ENCODE data around the gene TUBGCP5. TPM values are rescaled to one million over a fixed set of nuclear protein-coding genes. Genes with fewer than 3 reads are reported as not detected.
"Not testable (repeated sequence)": the region's sequence is repeated elsewhere in the genome, so short reads cannot be mapped to it uniquely, and the experiment has no call there.

The TUBGCP5 gene
- total RNA-seq, 6 donors from 2014 or later: 7.1 to 24.5 (median 17.7) TPM

DNA sequence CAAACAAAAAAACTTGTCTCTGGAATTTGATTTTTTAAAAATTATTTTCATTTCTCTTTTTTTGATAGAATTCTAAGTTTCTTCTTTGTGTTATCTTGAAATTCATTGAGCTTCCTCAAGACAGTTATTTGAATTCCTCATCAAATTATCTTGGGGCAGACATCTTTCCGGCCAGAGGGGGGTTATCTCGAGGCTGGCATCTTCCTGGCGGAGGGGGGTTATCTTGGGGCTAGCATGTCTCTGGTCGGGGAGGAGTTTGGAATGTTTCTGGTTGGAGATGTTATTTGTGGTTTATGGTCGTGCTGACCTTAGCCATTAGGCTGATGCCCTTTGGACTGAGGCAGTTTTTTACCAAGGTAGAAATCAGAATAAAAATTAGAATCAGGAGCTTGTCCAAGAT is 15.9 kb upstream of the TUBGCP5 start:
- Histone ChIP-seq H3K27ac (no peak overlapping the region), H3K27me3 (no peaks in the 10 kb centered on the region), H3K9me3 (no peaks in the 10 kb centered on the region), H3K36me3 (no peaks in the 10 kb centered on the region), H3K4me3 (no peak overlapping the region), H3K4me1 (no peaks in the 10 kb centered on the region)
- WGBS, 2 donors: 80 to 84% methylated on average over 5 of the region's 5 CpGs
- no peak for TF ChIP-seq EP300 (IDR thresholded peaks at IDR 0.05)
- no peak for TF ChIP-seq POLR2A (IDR thresholded peaks at IDR 0.05)
- TF ChIP-seq POLR2AphosphoS5 (IDR thresholded peaks at IDR 0.05): no peak
- TF ChIP-seq, protein P1, sequence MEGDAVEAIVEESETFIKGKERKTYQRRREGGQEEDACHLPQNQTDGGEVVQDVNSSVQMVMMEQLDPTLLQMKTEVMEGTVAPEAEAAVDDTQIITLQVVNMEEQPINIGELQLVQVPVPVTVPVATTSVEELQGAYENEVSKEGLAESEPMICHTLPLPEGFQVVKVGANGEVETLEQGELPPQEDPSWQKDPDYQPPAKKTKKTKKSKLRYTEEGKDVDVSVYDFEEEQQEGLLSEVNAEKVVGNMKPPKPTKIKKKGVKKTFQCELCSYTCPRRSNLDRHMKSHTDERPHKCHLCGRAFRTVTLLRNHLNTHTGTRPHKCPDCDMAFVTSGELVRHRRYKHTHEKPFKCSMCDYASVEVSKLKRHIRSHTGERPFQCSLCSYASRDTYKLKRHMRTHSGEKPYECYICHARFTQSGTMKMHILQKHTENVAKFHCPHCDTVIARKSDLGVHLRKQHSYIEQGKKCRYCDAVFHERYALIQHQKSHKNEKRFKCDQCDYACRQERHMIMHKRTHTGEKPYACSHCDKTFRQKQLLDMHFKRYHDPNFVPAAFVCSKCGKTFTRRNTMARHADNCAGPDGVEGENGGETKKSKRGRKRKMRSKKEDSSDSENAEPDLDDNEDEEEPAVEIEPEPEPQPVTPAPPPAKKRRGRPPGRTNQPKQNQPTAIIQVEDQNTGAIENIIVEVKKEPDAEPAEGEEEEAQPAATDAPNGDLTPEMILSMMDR (IDR thresholded peaks at IDR 0.05): no peak
- ATAC-seq (ENCODE audit: low FRiP score in 2 of 2): no peak
- no peak for DNase-seq

- H3K27me3 ChIP-seq: no peaks in the 10 kb centered on the region
- no peaks in the 10 kb centered on the region for H3K36me3 ChIP-seq
- TF ChIP-seq POLR2A (IDR thresholded peaks at IDR 0.05) (no peak), POLR2AphosphoS5 (IDR thresholded peaks at IDR 0.05) (no peak), EP300 (IDR thresholded peaks at IDR 0.05) (no peak)
- TF ChIP-seq, protein P1 (IDR thresholded peaks at IDR 0.05): no peak
- H3K27ac ChIP-seq: no peak overlapping the region
- no peak for ATAC-seq (ENCODE audit: low FRiP score in 2 of 2)
- WGBS, 2 donors: 72 to 85% methylated on average over 2 of the region's 2 CpGs
- no peak overlapping the region for H3K4me3 ChIP-seq
- no peaks in the 10 kb centered on the region for H3K4me1 ChIP-seq
- no peak for DNase-seq
- no peaks in the 10 kb centered on the region for H3K9me3 ChIP-seq
Measured at GRCh38 chr15:23052522-23052921, 13.2 kb upstream of the TUBGCP5 start.

DNA sequence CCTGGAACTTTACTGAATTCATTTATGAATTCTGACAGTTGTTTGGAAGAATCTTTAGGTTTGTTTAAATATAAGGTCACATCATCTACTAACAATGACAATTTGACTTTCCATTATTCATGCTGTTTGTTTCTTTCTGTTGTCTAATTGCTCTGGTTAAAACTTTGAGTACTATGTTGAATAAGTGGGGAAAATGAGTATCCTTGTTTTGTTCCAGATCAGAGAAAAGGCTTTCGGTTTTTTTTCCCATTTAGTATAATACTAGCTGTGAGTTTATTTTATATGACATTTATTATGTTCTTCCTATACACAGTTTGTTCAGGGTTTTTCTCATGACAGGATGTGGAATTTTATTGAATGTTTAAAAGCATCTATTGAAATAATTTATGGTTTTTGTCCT is 11.3 kb upstream of the TUBGCP5 start:
- Histone ChIP-seq H3K27me3 (no peaks in the 10 kb centered on the region), H3K4me1 (no peaks in the 10 kb centered on the region), H3K4me3 (no peak overlapping the region), H3K27ac (no peak overlapping the region), H3K36me3 (no peaks in the 10 kb centered on the region), H3K9me3 (no peaks in the 10 kb centered on the region)
- no peak for TF ChIP-seq POLR2A (IDR thresholded peaks at IDR 0.05)
- no peak for TF ChIP-seq EP300 (IDR thresholded peaks at IDR 0.05)
- TF ChIP-seq POLR2AphosphoS5 (IDR thresholded peaks at IDR 0.05): no peak
- TF ChIP-seq, protein P1 (IDR thresholded peaks at IDR 0.05): no peak
- WGBS, 2 donors: 56 to 78% methylated on average over 1 of the region's 1 CpG
- ATAC-seq (ENCODE audit: low FRiP score in 2 of 2) (no peak), DNase-seq (no peak)

DNA sequence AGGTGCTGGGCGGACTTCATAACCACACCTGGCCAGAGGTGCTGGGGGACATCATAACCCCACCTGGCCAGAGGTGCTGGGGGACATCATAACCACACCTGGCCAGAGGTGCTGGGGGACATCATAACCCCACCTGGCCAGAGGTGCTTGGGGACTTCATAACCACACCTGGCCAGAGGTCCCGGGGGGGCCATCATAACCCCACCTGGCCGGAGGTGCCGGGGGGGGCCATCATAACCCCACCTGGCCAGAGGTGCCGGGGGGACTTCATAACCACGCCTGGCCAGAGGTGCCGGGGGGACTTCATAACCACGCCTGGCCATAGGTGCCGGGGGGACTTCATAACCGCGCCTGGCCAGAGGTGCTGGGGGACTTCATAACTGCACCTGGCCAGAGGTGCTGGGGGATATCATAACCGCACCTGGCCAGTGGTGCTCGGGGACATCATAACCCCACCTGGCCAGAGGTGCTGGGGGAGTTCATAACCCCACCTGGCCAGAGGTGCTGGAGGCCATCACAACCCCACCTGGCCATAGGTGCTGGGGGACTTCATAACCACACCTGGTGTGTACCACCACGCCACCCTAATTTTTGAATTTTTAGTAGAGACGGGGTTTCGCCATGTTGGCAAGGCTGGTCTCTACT is 10.7 kb upstream of the TUBGCP5 start:
- Histone ChIP-seq H3K36me3 (no peaks in the 10 kb centered on the region), H3K9me3 (no peaks in the 10 kb centered on the region), H3K27me3 (no peaks in the 10 kb centered on the region), H3K4me3 (no peak overlapping the region), H3K4me1 (no peaks in the 10 kb centered on the region), H3K27ac (no peak overlapping the region)
- DNase-seq (peak in 1 of 2 donors; percentile 66), ATAC-seq (ENCODE audit: low FRiP score in 2 of 2) (no peak)
- TF ChIP-seq EP300 (IDR thresholded peaks at IDR 0.05) (no peak), POLR2AphosphoS5 (IDR thresholded peaks at IDR 0.05) (no peak), POLR2A (IDR thresholded peaks at IDR 0.05) (no peak)
- TF ChIP-seq, protein P1 (IDR thresholded peaks at IDR 0.05): no peak
- 84 to 100% methylated on average over 5 to 16 of the region's 16 CpGs for WGBS, 2 donors

DNA sequence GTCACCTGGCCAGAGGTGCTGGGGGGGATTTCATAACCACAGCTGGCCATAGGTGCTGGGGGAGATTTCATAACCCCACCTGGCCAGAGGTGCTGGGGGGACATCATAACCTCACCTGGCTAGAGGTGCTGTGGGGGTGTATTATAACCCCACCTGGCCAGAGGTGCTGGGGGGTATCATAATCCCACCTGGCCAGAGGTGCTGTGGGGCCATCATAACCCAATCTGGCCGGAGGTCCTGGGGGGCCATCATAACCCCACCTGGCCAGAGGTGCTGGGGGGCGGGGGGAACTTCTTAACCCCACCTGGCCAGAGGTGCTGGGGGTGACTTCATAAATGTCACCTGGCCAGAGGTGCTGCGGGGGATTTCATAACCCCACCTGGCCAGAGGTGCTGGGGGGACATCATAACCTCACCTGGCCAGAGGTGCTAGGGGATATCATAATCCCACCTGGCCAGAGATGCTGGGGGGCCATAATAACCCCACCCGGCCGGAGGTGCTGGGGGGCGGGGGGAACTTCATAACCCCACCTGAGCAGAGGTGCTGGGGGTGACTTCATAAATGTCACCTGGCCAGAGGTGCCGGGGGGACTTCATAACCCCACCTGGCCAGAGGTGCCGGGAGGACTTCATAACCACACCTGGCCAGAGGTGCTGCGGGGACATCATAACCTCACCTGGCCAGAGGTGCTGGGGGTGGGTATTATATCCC is 9.4 kb upstream of the TUBGCP5 start:
- WGBS, 2 donors: no CpG with 5 or more reads among the region's 9 CpGs
- not testable (repeated sequence) for H3K4me1 ChIP-seq; H3K27me3 ChIP-seq; DNase-seq; H3K36me3 ChIP-seq; ATAC-seq (ENCODE audit: low FRiP score in 2 of 2); H3K27ac ChIP-seq; H3K4me3 ChIP-seq; H3K9me3 ChIP-seq

DNA sequence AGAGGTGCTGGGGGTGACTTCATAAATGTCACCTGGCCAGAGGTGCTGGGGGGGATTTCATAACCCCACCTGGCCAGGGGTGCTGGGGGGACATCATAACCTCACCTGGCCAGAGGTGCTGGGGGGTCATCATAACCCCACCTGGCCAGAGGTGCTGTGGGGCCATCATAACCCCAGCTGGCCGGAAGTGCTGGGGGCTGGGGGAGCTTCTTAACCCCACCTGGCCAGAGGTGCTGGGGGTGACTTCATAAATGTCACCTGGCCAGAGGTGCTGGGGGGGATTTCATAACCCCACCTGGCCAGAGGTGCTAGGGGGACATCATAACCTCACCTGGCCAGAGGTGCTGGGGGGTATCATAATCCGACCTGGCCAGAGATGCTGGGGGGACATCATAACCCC is 4.6 kb upstream of the TUBGCP5 start:
- H3K4me3 ChIP-seq; H3K36me3 ChIP-seq; H3K4me1 ChIP-seq; DNase-seq; H3K27me3 ChIP-seq; H3K9me3 ChIP-seq; H3K27ac ChIP-seq; ATAC-seq (ENCODE audit: low FRiP score in 2 of 2): not testable (repeated sequence)
- 86% methylated on average over 1 of the region's 2 CpGs; no CpG with 5 or more reads in 1 of the 2 donors for WGBS, 2 donors

- H3K4me3 ChIP-seq; H3K9me3 ChIP-seq; H3K4me1 ChIP-seq; H3K36me3 ChIP-seq; H3K27me3 ChIP-seq; H3K27ac ChIP-seq; ATAC-seq (ENCODE audit: low FRiP score in 2 of 2): not testable (repeated sequence)
- peak in 1 of 2 donors; percentile 72 for DNase-seq
- 70 to 89% methylated on average over 2 to 3 of the region's 4 CpGs for WGBS, 2 donors
Measured at GRCh38 chr15:23043535-23043934, 4.2 kb upstream of the TUBGCP5 start.

DNA sequence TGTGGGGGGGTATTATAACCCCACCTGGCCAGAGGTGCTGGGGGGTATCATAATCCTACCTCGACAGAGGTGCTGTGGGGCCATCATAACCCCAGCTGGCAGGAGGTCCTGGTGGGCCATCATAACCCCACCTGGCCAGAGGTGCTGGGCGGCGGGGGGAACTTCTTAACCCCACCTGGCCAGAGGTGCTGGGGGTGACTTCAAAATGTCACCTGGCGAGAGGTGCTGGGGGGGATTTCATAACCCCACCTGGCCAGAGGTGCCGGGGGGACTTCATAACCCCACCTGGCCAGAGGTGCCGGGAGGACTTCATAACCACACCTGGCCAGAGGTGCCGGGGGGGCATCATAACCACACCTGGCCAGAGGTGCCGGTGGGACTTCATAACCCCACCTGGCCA is 2.4 kb upstream of the TUBGCP5 start:
- not testable (repeated sequence) for H3K27ac ChIP-seq; H3K36me3 ChIP-seq; H3K27me3 ChIP-seq; H3K9me3 ChIP-seq; ATAC-seq (ENCODE audit: low FRiP score in 2 of 2); H3K4me3 ChIP-seq
- WGBS, 2 donors: 84 to 93% methylated on average over 5 to 7 of the region's 8 CpGs
- DNase-seq: peak in 1 of 2 donors; percentile 46
- peaks cover 14 to 22% (median 16%) of the 10 kb centered on the region in 4 donors for H3K4me1 ChIP-seq
